DND-41 (cell line): ENCODE measurements around the gene SUV39H1.

Experiments
- ATAC-seq: fragments of 200-7000 bp; cut with Tn5 transposase; 3 replicates; pipeline ENCODE4 v1.9.1; 2021; ENCODE audit warnings: low read depth; ENCODE audit not compliant: insufficient read depth
- DNase-seq: peaks from one replicate; pipeline ENCODE4 v3.0.0-alpha.2; 2020
- H2AFZ ChIP-seq: 2 replicates; pipeline ENCODE4 v1.6.0; 2012; ENCODE audit warnings: low read depth, low read length
- H3K27ac ChIP-seq: 2 replicates; pipeline ENCODE4 v1.5.1; 2012; ENCODE audit warnings: low read length, inconsistent platforms
- H3K27me3 ChIP-seq: fragments of 200-600 bp; sonication (generic); 2 replicates; pipeline ENCODE4 v1.6.0; 2012; ENCODE audit warnings: low read length, mild to moderate bottlenecking, inconsistent platforms; ENCODE audit not compliant: insufficient read depth, poor library complexity
- H3K36me3 ChIP-seq: 2 replicates; pipeline ENCODE4 v1.5.1; 2012; ENCODE audit warnings: low read length, inconsistent platforms; ENCODE audit not compliant: insufficient read depth
- H3K4me1 ChIP-seq: 2 replicates; pipeline ENCODE4 v1.5.1; 2012; ENCODE audit warnings: mild to moderate bottlenecking, low read length; ENCODE audit not compliant: insufficient read depth
- H3K4me2 ChIP-seq: 2 replicates; pipeline ENCODE4 v1.6.0; 2012; ENCODE audit warnings: mild to moderate bottlenecking, moderate library complexity, low read length, inconsistent platforms; ENCODE audit not compliant: insufficient read depth
- H3K4me3 ChIP-seq, 2 experiments: fragments of 200-600 bp in 1 of 2; shearing (Covaris generic) in 1 of 2; 2 replicates each; pipeline ENCODE4 v1.5.1; 2012 to 2016; ENCODE audit warnings: inconsistent platforms in 2 of 2, low read length in 2 of 2, mild to moderate bottlenecking in 2 of 2, low read depth in 1 of 2, moderate library complexity in 1 of 2
- H3K79me2 ChIP-seq: 2 replicates; pipeline ENCODE4 v1.6.0; 2012; ENCODE audit warnings: low read length, inconsistent platforms; ENCODE audit not compliant: insufficient read depth
- H3K9ac ChIP-seq: 2 replicates; pipeline ENCODE4 v1.6.0; 2012; ENCODE audit warnings: low read depth, mild to moderate bottlenecking, inconsistent platforms, low read length, moderate library complexity
- H3K9me3 ChIP-seq: 2 replicates; pipeline ENCODE4 v1.5.1; 2012; ENCODE audit warnings: low read length, moderate library complexity, mild to moderate bottlenecking, inconsistent platforms; ENCODE audit not compliant: insufficient read depth, severe bottlenecking
- H4K20me1 ChIP-seq: 2 replicates; pipeline ENCODE4 v1.6.0; 2012; ENCODE audit warnings: low read length; ENCODE audit not compliant: insufficient read depth
- EZH2 ChIP-seq: IDR thresholded peaks from 3 replicates; pipeline ENCODE4 v1.6.1; 2012; ENCODE audit warnings: borderline replicate concordance, low read depth, mild to moderate bottlenecking, moderate library complexity, low read length, inconsistent platforms; ENCODE audit not compliant: severe bottlenecking
- TF ChIP-seq, protein P1 (sequence below): IDR thresholded peaks from 2 replicates; pipeline ENCODE4 v1.5.1; 2012; ENCODE audit warnings: borderline replicate concordance, low read length, moderate library complexity, mild to moderate bottlenecking; ENCODE audit not compliant: poor library complexity, severe bottlenecking; ENCODE audit errors: extremely low read depth

SUV39H1 gene

DNA sequence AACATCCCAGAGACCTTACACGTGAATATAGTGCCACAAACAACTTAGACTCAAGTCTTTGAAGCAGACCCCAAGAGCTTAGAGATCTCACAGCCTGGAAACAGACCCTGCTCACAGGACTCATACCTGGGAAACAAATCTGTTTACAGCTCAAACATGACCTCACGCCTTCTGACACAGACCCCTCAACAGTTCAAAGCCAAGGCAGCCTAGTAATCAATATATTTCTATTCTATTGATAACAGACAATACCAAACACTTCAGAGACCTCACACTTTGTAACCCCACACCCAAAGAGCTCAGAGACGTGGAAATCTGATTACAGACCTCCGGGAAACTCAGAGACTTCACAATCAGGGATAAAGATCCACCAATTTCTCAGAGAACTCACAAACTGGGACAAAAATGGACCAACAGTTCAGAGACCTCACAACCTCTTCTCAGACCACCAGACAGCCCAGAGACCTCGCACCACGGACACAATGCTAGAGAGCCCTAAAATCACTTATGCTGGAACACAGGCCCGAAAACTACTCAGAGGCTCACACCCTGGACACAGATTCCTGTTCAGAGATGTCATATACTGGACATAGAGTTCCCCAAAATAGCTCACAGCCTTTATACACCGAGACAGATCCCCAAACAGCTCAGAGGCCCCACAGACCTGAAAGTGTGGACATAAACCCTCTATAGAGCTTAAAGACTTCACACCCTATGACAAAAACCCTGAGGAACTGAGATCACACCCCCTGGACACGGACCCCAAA, 14.8 kb downstream of the SUV39H1 start:
- H3K9ac ChIP-seq: no peak overlapping the region
- peaks cover 17% of the 10 kb centered on the region for H4K20me1 ChIP-seq
- peaks cover 9% of the 10 kb centered on the region; the same call in 1 of the 2 replicates for H3K4me1 ChIP-seq
- no peaks in the 10 kb centered on the region for H3K9me3 ChIP-seq
- no peaks in the 10 kb centered on the region for H3K27me3 ChIP-seq
- peaks cover 26% of the 10 kb centered on the region for H3K36me3 ChIP-seq
- no peak for TF ChIP-seq EZH2
- TF ChIP-seq, protein P1, sequence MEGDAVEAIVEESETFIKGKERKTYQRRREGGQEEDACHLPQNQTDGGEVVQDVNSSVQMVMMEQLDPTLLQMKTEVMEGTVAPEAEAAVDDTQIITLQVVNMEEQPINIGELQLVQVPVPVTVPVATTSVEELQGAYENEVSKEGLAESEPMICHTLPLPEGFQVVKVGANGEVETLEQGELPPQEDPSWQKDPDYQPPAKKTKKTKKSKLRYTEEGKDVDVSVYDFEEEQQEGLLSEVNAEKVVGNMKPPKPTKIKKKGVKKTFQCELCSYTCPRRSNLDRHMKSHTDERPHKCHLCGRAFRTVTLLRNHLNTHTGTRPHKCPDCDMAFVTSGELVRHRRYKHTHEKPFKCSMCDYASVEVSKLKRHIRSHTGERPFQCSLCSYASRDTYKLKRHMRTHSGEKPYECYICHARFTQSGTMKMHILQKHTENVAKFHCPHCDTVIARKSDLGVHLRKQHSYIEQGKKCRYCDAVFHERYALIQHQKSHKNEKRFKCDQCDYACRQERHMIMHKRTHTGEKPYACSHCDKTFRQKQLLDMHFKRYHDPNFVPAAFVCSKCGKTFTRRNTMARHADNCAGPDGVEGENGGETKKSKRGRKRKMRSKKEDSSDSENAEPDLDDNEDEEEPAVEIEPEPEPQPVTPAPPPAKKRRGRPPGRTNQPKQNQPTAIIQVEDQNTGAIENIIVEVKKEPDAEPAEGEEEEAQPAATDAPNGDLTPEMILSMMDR: no peak
- H3K4me3 ChIP-seq: no peak overlapping the region
- no peak for DNase-seq
- ATAC-seq: no peak
- no peak overlapping the region for H3K4me2 ChIP-seq
- no peak overlapping the region for H3K27ac ChIP-seq
- no peak overlapping the region for H2AFZ ChIP-seq
- no peaks in the 10 kb centered on the region for H3K79me2 ChIP-seq

DNA sequence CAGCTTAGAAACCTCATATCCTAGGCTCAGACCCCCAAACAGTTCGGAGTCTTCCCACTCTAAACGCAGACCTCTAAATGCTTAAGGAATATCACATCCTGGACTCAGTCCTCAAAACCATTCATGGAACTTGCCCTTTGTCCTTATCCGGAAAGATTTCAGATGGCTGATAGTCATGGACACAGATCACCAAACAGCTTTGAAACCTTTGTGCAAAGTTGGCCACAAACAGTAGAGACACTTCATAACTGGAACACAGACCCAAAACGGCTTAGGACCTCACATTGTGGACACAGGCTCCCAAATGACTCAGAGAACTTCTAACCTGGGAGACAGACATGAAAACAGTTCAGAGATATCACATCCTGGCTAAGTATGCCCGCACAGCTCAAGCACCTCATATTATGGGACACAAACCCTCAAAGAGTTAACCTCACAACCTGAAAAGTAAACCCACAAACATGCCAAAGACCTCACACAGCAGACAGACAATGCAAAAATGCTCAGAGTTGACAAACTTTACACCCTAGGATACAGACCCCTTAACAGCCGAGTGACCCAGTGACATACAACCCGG, 15.5 kb downstream of the SUV39H1 start:
- H3K27ac ChIP-seq: no peak overlapping the region
- H3K9me3 ChIP-seq: no peaks in the 10 kb centered on the region
- H3K27me3 ChIP-seq: no peaks in the 10 kb centered on the region
- TF ChIP-seq, protein P1: no peak
- TF ChIP-seq EZH2: no peak
- H3K79me2 ChIP-seq: no peaks in the 10 kb centered on the region
- DNase-seq (no peak), ATAC-seq (no peak)
- H3K4me3 ChIP-seq: no peak overlapping the region
- no peak overlapping the region for H2AFZ ChIP-seq
- H3K9ac ChIP-seq: no peak overlapping the region
- peaks cover 13% of the 10 kb centered on the region for H4K20me1 ChIP-seq
- H3K36me3 ChIP-seq: peaks cover 19% of the 10 kb centered on the region
- no peak overlapping the region for H3K4me2 ChIP-seq
- H3K4me1 ChIP-seq: peaks cover 9% of the 10 kb centered on the region; the same call in 1 of the 2 replicates

DNA sequence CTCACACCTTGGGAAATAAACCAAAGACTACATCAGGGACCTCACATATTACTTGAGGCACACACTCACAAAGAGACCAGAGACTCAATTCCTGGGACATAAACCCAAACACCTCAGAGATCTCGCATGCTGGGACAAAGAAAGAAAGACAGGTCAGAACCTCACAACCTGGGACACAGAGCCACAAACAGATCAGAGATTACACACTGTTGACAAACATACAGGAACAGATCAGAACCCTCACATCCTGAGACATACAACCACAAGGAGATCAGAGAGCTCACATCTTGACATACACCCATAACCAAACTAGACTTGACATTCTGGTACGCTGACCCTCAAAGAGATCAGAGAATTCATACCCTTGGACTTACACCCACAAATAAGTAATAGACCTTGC, 17.3 kb downstream of the SUV39H1 start:
- TF ChIP-seq, protein P1: no peak
- no peak for TF ChIP-seq EZH2
- no peaks in the 10 kb centered on the region for H3K9me3 ChIP-seq
- ATAC-seq (no peak), DNase-seq (no peak)
- H3K4me1 ChIP-seq: peaks cover 9% of the 10 kb centered on the region; the same call in 1 of the 2 replicates
- peaks cover 5% of the 10 kb centered on the region; the same call in 1 of the 2 replicates for H4K20me1 ChIP-seq
- peaks cover under 1% of the 10 kb centered on the region for H3K36me3 ChIP-seq
- no peak overlapping the region for H3K27ac ChIP-seq
- H2AFZ ChIP-seq: no peak overlapping the region
- H3K9ac ChIP-seq: no peak overlapping the region
- no peaks in the 10 kb centered on the region for H3K27me3 ChIP-seq
- no peaks in the 10 kb centered on the region for H3K79me2 ChIP-seq
- H3K4me3 ChIP-seq: no peak overlapping the region
- H3K4me2 ChIP-seq: no peak overlapping the region
